Activated CD4-positive, alpha-beta T cell treated with anti-CD3 and anti-CD28 coated beads, Interleukin-2, amount 10 ng/mL, durations not matched to agents 7 days and 5 days (primary cell): ENCODE results near the gene NAA25. TPM values are rescaled to one million over a fixed set of nuclear protein-coding genes. Genes with fewer than 3 reads are reported as not detected.
"Not testable (repeated sequence)": the region's sequence is repeated elsewhere in the genome, so short reads cannot be mapped to it uniquely, and the experiment has no call there.

Experiments used
- CTCF ChIA-PET: fragments of 350-600 bp; sonication (Branson Sonifier 250); formaldehyde crosslinking; loops from one replicate; lab custom pipeline; 2021; ENCODE audit warnings: antibody characterized with exemption; lab: Charles Lee
- POLR2A ChIA-PET: fragments of 350-600 bp; sonication (Branson Sonifier 250); formaldehyde crosslinking; loops from one replicate; lab custom pipeline; 2021; ENCODE audit warnings: antibody characterized with exemption; lab: Charles Lee
- DNase-seq: peaks from one replicate; pipeline ENCODE4 v3.0.0-alpha.2; 2020
- H3K27ac Mint-ChIP-seq: one replicate; pipeline ENCODE4 v1.8.0; 2021; ENCODE audit warnings: mild to moderate bottlenecking, moderate library complexity, mixed read lengths
- H3K27me3 Mint-ChIP-seq: one replicate; pipeline ENCODE4 v1.8.0; 2021; ENCODE audit warnings: mixed read lengths
- H3K36me3 Mint-ChIP-seq: one replicate; pipeline ENCODE4 v1.8.0; 2021; ENCODE audit warnings: low read depth, mixed read lengths
- H3K4me1 Mint-ChIP-seq: one replicate; pipeline ENCODE4 v1.8.0; 2021; ENCODE audit warnings: mixed read lengths
- H3K4me3 Mint-ChIP-seq: one replicate; pipeline ENCODE4 v1.8.0; 2021; ENCODE audit warnings: mild to moderate bottlenecking, moderate library complexity, mixed read lengths
- H3K9me3 Mint-ChIP-seq: one replicate; pipeline ENCODE4 v1.8.0; 2021; ENCODE audit warnings: mixed read lengths
- total RNA-seq, 2 experiments: library from RNA; stranded (reverse); gene quantifications; one replicate each; pipeline ENCODE4 v1.2.3, GENCODE V29; 2021

The NAA25 gene
- total RNA-seq, 2 experiments from 2014 or later = 29.9 to 31.0 TPM

GRCh38 chr12:111998015-111998414 lies 110.6 kb downstream of the NAA25 start:
- H3K9me3 Mint-ChIP-seq = no peaks in the 10 kb centered on the region
- ChIA-PET POLR2A (no interaction called here), CTCF (interaction anchor here (1.3 kb wide), 1 partner anchor 12 kb away, joined by 3 read pairs; no protein-coding TSS in a partner anchor)
- H3K27me3 Mint-ChIP-seq = no peaks in the 10 kb centered on the region
- H3K4me1 Mint-ChIP-seq = peaks cover 81% of the 10 kb centered on the region
- H3K36me3 Mint-ChIP-seq = peaks cover 52% of the 10 kb centered on the region
- no peak for DNase-seq
- no peak overlapping the region for H3K27ac Mint-ChIP-seq
- no peak overlapping the region for H3K4me3 Mint-ChIP-seq

GRCh38 chr12:111997300-111997699 lies 111.3 kb downstream of the NAA25 start:
- H3K27ac Mint-ChIP-seq = no peak overlapping the region
- H3K9me3 Mint-ChIP-seq = no peaks in the 10 kb centered on the region
- no peak for DNase-seq
- no peaks in the 10 kb centered on the region for H3K27me3 Mint-ChIP-seq
- POLR2A ChIA-PET = no interaction called here
- H3K36me3 Mint-ChIP-seq = peaks cover 48% of the 10 kb centered on the region
- CTCF ChIA-PET = interaction anchor here (0.6 to 1.3 kb wide), 2 partner anchors 13 to 17 kb away, joined by 3 read pairs; no protein-coding TSS in a partner anchor
- peaks cover 82% of the 10 kb centered on the region for H3K4me1 Mint-ChIP-seq
- no peak overlapping the region for H3K4me3 Mint-ChIP-seq

DNA sequence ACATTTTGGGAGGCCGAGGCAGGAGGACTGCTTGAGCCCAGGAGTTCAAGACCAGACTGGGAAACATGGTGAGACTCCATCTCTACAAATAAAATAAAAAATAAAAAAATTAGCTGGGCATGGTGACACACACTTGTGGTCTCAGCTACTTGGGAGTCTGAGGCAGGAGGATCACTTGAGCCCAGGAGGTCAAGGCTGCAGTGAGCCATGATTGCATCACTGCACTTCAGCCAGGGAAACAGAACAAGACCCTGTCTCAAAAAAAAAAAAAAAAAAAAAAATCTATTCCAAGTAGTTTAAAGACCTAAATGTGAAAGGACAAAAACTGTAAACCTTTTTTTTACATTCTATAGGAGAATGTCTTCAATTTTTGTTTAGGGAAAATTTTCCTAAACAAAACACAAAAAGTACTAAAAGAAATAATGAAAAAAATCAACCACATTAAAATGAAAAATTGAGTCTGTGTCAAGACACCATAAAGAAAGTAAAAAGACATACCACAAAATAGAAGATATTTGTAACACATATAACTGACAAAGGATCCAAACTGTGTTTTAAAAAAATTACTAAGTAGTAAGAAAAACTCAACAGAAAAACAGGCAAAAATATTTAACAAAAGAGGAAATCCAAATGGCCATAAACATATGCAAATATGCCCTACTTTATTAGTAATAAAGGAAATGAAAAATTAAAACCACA lies 112.7 kb downstream of the NAA25 start:
- peak overlapping the region; percentile 90 for H3K27ac Mint-ChIP-seq

GRCh38 chr12:111994211-111995111 lies 114.1 kb downstream of the NAA25 start:
- H3K9me3 Mint-ChIP-seq, H3K27me3 Mint-ChIP-seq: not testable (repeated sequence)
- Mint-ChIP-seq H3K36me3 (peaks cover 45% of the 10 kb centered on the region), H3K4me3 (peak overlapping the region; percentile 79), H3K27ac (peak overlapping the region; percentile 90), H3K4me1 (peaks cover 68% of the 10 kb centered on the region)
- DNase-seq = peak; percentile 66
- ChIA-PET POLR2A (interaction anchor here (0.7 to 1.5 kb wide), 2 partner anchors 18 to 20 kb away, joined by 3 to 6 read pairs; no protein-coding TSS in a partner anchor), CTCF (interaction anchor here (1.1 kb wide), 1 partner anchor 9 kb away, joined by 3 read pairs; no protein-coding TSS in a partner anchor)

More for the DNA sequence above, 112.7 kb downstream of the NAA25 start:
- POLR2A ChIA-PET = interaction anchor here (1.5 kb wide), 1 partner anchor 18 kb away, joined by 6 read pairs; no protein-coding TSS in a partner anchor
- Mint-ChIP-seq H3K4me1 (peaks cover 77% of the 10 kb centered on the region), H3K27me3 (no peaks in the 10 kb centered on the region), H3K36me3 (peaks cover 44% of the 10 kb centered on the region), H3K4me3 (no peak overlapping the region), H3K9me3 (no peaks in the 10 kb centered on the region)
- no peak for DNase-seq
- CTCF ChIA-PET = interaction anchor here (0.8 to 1.1 kb wide), 2 partner anchors 18 to 39 kb away, joined by 3 read pairs; partner anchors contain the start of gene ERP29

- POLR2A ChIA-PET = interaction anchor here (1.0 kb wide), 1 partner anchor 29 kb away, joined by 3 read pairs; no protein-coding TSS in a partner anchor
- Mint-ChIP-seq H3K36me3 (peaks cover 47% of the 10 kb centered on the region), H3K4me1 (peaks cover 69% of the 10 kb centered on the region), H3K27me3 (no peaks in the 10 kb centered on the region), H3K9me3 (no peaks in the 10 kb centered on the region), H3K4me3 (peak overlapping the region; percentile 79), H3K27ac (peak overlapping the region; percentile 90)
- DNase-seq = peak; percentile 71
- CTCF ChIA-PET = interaction anchor here (0.6 to 1.2 kb wide), 3 partner anchors 10 to 425 kb away, joined by 3 to 4 read pairs (median 3); no protein-coding TSS in a partner anchor
These were observed 115.1 kb downstream of the NAA25 start for GRCh38 chr12:111993292-111994150.

DNA sequence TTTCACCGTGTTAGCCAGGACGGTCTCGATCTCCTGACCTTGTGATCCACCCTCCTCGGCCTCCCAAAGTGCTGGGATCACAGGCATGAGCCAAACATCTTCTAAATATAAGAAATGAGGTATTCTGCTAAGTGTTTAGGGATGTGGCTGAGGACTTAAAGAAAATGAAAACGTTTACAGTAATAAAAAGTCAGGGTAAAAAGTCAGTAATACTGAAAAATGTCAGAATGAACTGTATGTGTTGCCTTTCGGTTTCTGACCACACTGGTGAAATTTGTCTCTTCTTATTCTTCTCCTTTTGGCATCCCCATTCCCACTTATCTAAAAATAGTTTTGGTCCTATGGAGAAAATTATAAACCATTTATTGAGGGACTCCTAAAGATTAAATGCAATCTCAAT lies 116.1 kb downstream of the NAA25 start:
- no peak for DNase-seq
- ChIA-PET CTCF (interaction anchor here (0.9 kb wide), 1 partner anchor 138 kb away, joined by 5 read pairs; no protein-coding TSS in a partner anchor), POLR2A (interaction anchor here (1.1 kb wide), 1 partner anchor 22 kb away, joined by 3 read pairs; no protein-coding TSS in a partner anchor)
- Mint-ChIP-seq H3K4me3 (peak overlapping the region; percentile 79), H3K9me3 (peaks cover 3% of the 10 kb centered on the region), H3K27ac (peak overlapping the region; percentile 90), H3K36me3 (peaks cover 46% of the 10 kb centered on the region), H3K4me1 (peaks cover 63% of the 10 kb centered on the region), H3K27me3 (no peaks in the 10 kb centered on the region)

- Mint-ChIP-seq H3K4me1 (peaks cover 59% of the 10 kb centered on the region), H3K27ac (peak overlapping the region; percentile 90), H3K9me3 (peaks cover 3% of the 10 kb centered on the region), H3K36me3 (peaks cover 48% of the 10 kb centered on the region), H3K4me3 (peak overlapping the region; percentile 13), H3K27me3 (no peaks in the 10 kb centered on the region)
- CTCF ChIA-PET = interaction anchor here (0.9 to 1.0 kb wide), 2 partner anchors 16 to 139 kb away, joined by 3 to 5 read pairs; no protein-coding TSS in a partner anchor
- peak; percentile 12 for DNase-seq
- POLR2A ChIA-PET = interaction anchor here (0.6 to 1.1 kb wide), 2 partner anchors 22 to 1431 kb away, joined by 3 to 8 read pairs; no protein-coding TSS in a partner anchor
These were observed 116.6 kb downstream of the NAA25 start for GRCh38 chr12:111991946-111992345.

GRCh38 chr12:111991535-111991934 lies 117.0 kb downstream of the NAA25 start:
- POLR2A ChIA-PET = interaction anchor here (0.6 to 1.1 kb wide), 2 partner anchors 23 to 1431 kb away, joined by 3 to 8 read pairs; no protein-coding TSS in a partner anchor
- DNase-seq = no peak
- H3K27me3 Mint-ChIP-seq = no peaks in the 10 kb centered on the region
- peaks cover 3% of the 10 kb centered on the region for H3K9me3 Mint-ChIP-seq
- peaks cover 55% of the 10 kb centered on the region for H3K4me1 Mint-ChIP-seq
- peak overlapping the region; percentile 13 for H3K4me3 Mint-ChIP-seq
- peak overlapping the region; percentile 90 for H3K27ac Mint-ChIP-seq
- peaks cover 46% of the 10 kb centered on the region for H3K36me3 Mint-ChIP-seq
- CTCF ChIA-PET = interaction anchor here (1.0 kb wide), 1 partner anchor 16 kb away, joined by 3 read pairs; no protein-coding TSS in a partner anchor

GRCh38 chr12:111984820-111985219 lies 123.8 kb downstream of the NAA25 start:
- CTCF ChIA-PET = no interaction called here
- Mint-ChIP-seq H3K4me1 (peaks cover 11% of the 10 kb centered on the region), H3K27ac (no peak overlapping the region), H3K9me3 (peaks cover 3% of the 10 kb centered on the region), H3K36me3 (peaks cover 36% of the 10 kb centered on the region), H3K27me3 (no peaks in the 10 kb centered on the region), H3K4me3 (no peak overlapping the region)
- no peak for DNase-seq
- POLR2A ChIA-PET = no interaction called here

DNA sequence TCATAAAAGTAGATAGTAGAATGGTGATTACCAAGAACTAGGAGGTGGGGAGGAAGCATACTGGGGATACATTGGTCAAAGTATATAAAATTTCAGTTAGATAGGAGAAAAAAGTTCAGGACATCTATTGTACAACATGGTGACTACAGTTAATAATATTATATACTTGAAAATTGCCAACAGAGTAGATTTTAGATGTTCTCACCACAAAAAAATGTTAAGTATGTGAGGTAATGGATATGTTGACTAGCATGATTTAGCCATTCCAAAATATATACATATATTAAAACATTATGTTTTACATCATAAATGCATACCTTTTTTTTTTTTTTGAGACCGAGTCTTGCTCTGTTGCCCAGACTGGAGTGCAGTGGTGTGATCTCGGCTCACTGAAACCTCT lies 126.6 kb downstream of the NAA25 start:
- Mint-ChIP-seq H3K36me3 (peaks cover 18% of the 10 kb centered on the region), H3K27ac (no peak overlapping the region), H3K27me3 (no peaks in the 10 kb centered on the region), H3K9me3 (no peaks in the 10 kb centered on the region), H3K4me3 (no peak overlapping the region), H3K4me1 (peaks cover 13% of the 10 kb centered on the region)
- no peak for DNase-seq
- POLR2A ChIA-PET = no interaction called here
- CTCF ChIA-PET = no interaction called here

DNA sequence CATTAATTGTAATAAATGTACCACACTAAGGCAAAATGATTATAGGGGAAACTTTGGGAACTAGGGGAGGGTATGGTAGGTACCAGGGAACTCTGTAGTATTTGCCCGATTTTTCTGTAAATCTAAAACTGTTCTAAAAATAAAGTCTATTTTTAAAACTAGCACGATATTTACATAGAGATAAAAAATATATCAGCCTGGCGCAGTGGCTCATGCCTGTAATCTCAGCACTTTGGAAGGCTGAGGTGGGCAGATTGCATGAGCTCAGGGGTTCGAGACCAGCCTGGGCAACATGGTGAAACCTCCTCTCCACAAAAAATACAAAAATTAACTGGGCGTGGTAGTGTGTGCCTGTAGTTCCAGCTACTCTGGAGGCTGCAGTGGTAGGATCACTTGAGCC lies 128.0 kb downstream of the NAA25 start:
- Mint-ChIP-seq H3K4me1 (peaks cover 17% of the 10 kb centered on the region), H3K27me3 (no peaks in the 10 kb centered on the region), H3K9me3 (no peaks in the 10 kb centered on the region), H3K27ac (no peak overlapping the region), H3K4me3 (no peak overlapping the region), H3K36me3 (peaks cover 20% of the 10 kb centered on the region)
- ChIA-PET POLR2A (no interaction called here), CTCF (no interaction called here)
- DNase-seq = no peak
